Measurements from ENCODE around the gene CADPS.

CADPS gene

GRCh38 chr3:62665627-62666437 is 209.4 kb downstream of the CADPS start:
- H3K4me3 ChIP-seq (replicated peaks; ENCODE audit: insufficient read depth, low read length): no peak overlapping the region
- TF ChIP-seq CTCF (IDR thresholded peaks at IDR 0.05; ENCODE audit: insufficient read depth, low read length): peak; percentile 45
- no peak for TF ChIP-seq POLR2AphosphoS5 (IDR thresholded peaks at IDR 0.05; ENCODE audit: low read depth)
- peak in 1 of 2 experiments; percentile 42 for DNase-seq (ENCODE audit: low read depth in 1 of 2, low spot score in 1 of 2)
- no peaks in the 10 kb centered on the region for H3K27me3 ChIP-seq (ENCODE audit: insufficient read depth, poor library complexity, severe bottlenecking)
- no peak overlapping the region for H3K27ac ChIP-seq (replicated peaks)

- no peak for DNase-seq (ENCODE audit: low read depth in 1 of 2, low spot score in 1 of 2)
- TF ChIP-seq SPI1 (IDR thresholded peaks at IDR 0.05; ENCODE audit: borderline replicate concordance, low read depth): no peak
- TF ChIP-seq REST (IDR thresholded peaks at IDR 0.05; ENCODE audit: insufficient replicate concordance, low read depth): no peak
- TF ChIP-seq POLR2AphosphoS5 (IDR thresholded peaks at IDR 0.05; ENCODE audit: low read depth): no peak
- TF ChIP-seq CTCF (IDR thresholded peaks at IDR 0.05; ENCODE audit: insufficient read depth, low read length): no peak
- TF ChIP-seq GABPA (IDR thresholded peaks at IDR 0.05; ENCODE audit: low read depth): no peak
Measured at GRCh38 chr3:62662677-62663076, 212.5 kb downstream of the CADPS start.

GRCh38 chr3:62659660-62660059 is 215.6 kb downstream of the CADPS start:
- Histone ChIP-seq H3K27ac (replicated peaks) (no peak overlapping the region), H3K27me3 (ENCODE audit: insufficient read depth, poor library complexity, severe bottlenecking) (no peaks in the 10 kb centered on the region), H3K4me3 (replicated peaks; ENCODE audit: insufficient read depth, low read length) (no peak overlapping the region)
- no peak for DNase-seq (ENCODE audit: low read depth in 1 of 2, low spot score in 1 of 2)
- TF ChIP-seq CTCF (IDR thresholded peaks at IDR 0.05; ENCODE audit: insufficient read depth, low read length): no peak
- TF ChIP-seq REST (IDR thresholded peaks at IDR 0.05; ENCODE audit: insufficient replicate concordance, low read depth): no peak
- TF ChIP-seq POLR2AphosphoS5 (IDR thresholded peaks at IDR 0.05; ENCODE audit: low read depth): no peak
- no peak for TF ChIP-seq GABPA (IDR thresholded peaks at IDR 0.05; ENCODE audit: low read depth)
- TF ChIP-seq SPI1 (IDR thresholded peaks at IDR 0.05; ENCODE audit: borderline replicate concordance, low read depth): no peak

More at GRCh38 chr3:62662677-62663076, 212.5 kb downstream of the CADPS start:
- Histone ChIP-seq H3K27me3 (ENCODE audit: insufficient read depth, poor library complexity, severe bottlenecking) (no peaks in the 10 kb centered on the region), H3K4me3 (replicated peaks; ENCODE audit: insufficient read depth, low read length) (no peak overlapping the region), H3K27ac (replicated peaks) (no peak overlapping the region)

- TF ChIP-seq REST (IDR thresholded peaks at IDR 0.05; ENCODE audit: insufficient replicate concordance, low read depth) (no peak), POLR2AphosphoS5 (IDR thresholded peaks at IDR 0.05; ENCODE audit: low read depth) (no peak), GABPA (IDR thresholded peaks at IDR 0.05; ENCODE audit: low read depth) (no peak), CTCF (IDR thresholded peaks at IDR 0.05; ENCODE audit: insufficient read depth, low read length) (no peak), SPI1 (IDR thresholded peaks at IDR 0.05; ENCODE audit: borderline replicate concordance, low read depth) (no peak)
- peaks cover 4% of the 10 kb centered on the region for H3K27me3 ChIP-seq (ENCODE audit: insufficient read depth, poor library complexity, severe bottlenecking)
- DNase-seq (ENCODE audit: low read depth in 1 of 2, low spot score in 1 of 2): no peak
Measured at GRCh38 chr3:62655691-62656063, 219.5 kb downstream of the CADPS start.

More at GRCh38 chr3:62655691-62656063, 219.5 kb downstream of the CADPS start:
- H3K4me3 ChIP-seq (replicated peaks; ENCODE audit: insufficient read depth, low read length): no peak overlapping the region
- H3K27ac ChIP-seq (replicated peaks): no peak overlapping the region
